ENCODE measurements around the gene UBALD2. TPM values are rescaled to one million over a fixed set of nuclear protein-coding genes. Genes with fewer than 3 reads are reported as not detected.

Gene UBALD2
- total and polyA plus RNA-seq, 2 of the 8 experiments (the other 6 are each of a cell fraction or from before 2014, with no cell fraction given): 17.8 to 22.6 TPM

DNA sequence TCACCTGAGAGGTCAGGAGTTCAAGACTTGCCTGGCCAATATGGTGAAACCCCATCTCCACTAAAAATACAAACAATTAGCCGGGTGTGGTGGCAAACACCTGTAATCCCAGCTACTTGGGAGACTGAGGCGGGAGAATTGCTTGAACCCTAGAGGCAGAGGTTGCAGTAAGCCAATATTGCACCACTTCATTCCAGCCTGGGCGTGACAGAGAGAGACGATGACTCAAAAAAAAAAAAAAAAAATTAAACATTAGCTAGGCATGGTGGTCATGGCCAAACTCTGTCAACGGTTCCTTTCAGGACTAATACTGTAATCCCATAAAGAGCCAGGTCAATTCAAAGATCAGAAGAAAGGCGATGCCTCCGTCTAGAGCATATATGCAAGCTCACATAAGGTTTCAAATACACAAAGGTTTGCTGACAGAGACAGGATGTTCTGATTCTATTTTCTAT, 27.3 kb upstream of the UBALD2 start:
- no peak overlapping the region for H2BK120ac ChIP-seq (replicated peaks; ENCODE audit: low read depth, low read length)
- no peak overlapping the region for H3K4ac ChIP-seq (replicated peaks; ENCODE audit: insufficient read length, low read depth, low read length)
- FAIRE-seq (no peak), DNase-seq (ENCODE audit: low read depth in 1 of 2, low spot score in 2 of 2) (no peak)
- H2AFZ ChIP-seq (ENCODE audit: low read length): no peak overlapping the region
- H3K9ac ChIP-seq (replicated peaks in 1 of 4; ENCODE audit: extremely low read depth in 1 of 4, low read depth in 3 of 4, low read length in 3 of 4): no peak overlapping the region
- no peaks in the 10 kb centered on the region for H4K20me1 ChIP-seq (replicated peaks in 1 of 2; ENCODE audit: control insufficient read depth in 1 of 2, insufficient read depth in 2 of 2, low read length in 2 of 2)
- H3K56ac ChIP-seq (replicated peaks; ENCODE audit: insufficient read length, low read depth, low read length): no peak overlapping the region
- no peaks in the 10 kb centered on the region for H3K79me1 ChIP-seq (ENCODE audit: low read depth, low read length)
- H2BK5ac ChIP-seq (ENCODE audit: low read depth, low read length): no peak overlapping the region
- no peak overlapping the region for H2BK20ac ChIP-seq (ENCODE audit: low read length)
- H2BK15ac ChIP-seq (ENCODE audit: low read length): no peak overlapping the region
- peaks cover 0 to 6% (median 4%) of the 10 kb centered on the region in 4 experiments; a peak in 5 of 7 replicates for H3K4me1 ChIP-seq (replicated peaks in 1 of 4; ENCODE audit: control insufficient read depth in 3 of 4, insufficient read depth in 4 of 4, low read length in 3 of 4)
- H3K27me3 ChIP-seq (replicated peaks in 1 of 4; ENCODE audit: control insufficient read depth in 3 of 4, extremely low read depth in 1 of 4, insufficient read depth in 3 of 4, low read length in 3 of 4): peaks cover 5 to 42% (median 31%) of the 10 kb centered on the region in 4 experiments
- ChIA-PET POLR2A (ENCODE audit: partially characterized antibody) (interaction anchor here (1.1 kb wide), 1 partner anchor 43 kb away, joined by 3 read pairs; no protein-coding TSS in a partner anchor), CTCF (ENCODE audit: partially characterized antibody) (interaction anchor here (0.5 to 2.4 kb wide), 7 partner anchors 35 to 434 kb away, joined by 3 to 19 read pairs (median 4); no protein-coding TSS in a partner anchor)
- H3K9me3 ChIP-seq (ENCODE audit: insufficient read depth in 2 of 2, low read depth in 1 of 2, low read length in 1 of 2): no peaks in the 10 kb centered on the region
- H4K5ac ChIP-seq (ENCODE audit: insufficient read length, low read depth, low read length): no peak overlapping the region
- H3K4me3 ChIP-seq (ENCODE audit: extremely low read depth in 1 of 4, insufficient read depth in 2 of 4, low read depth in 3 of 4, low read length in 4 of 4): no peak overlapping the region
- H2BK12ac ChIP-seq (ENCODE audit: low read depth, low read length): no peak overlapping the region
- H3K36me3 ChIP-seq (ENCODE audit: control insufficient read depth in 2 of 4, insufficient read depth in 4 of 4, low read length in 3 of 4): no peaks in the 10 kb centered on the region
- no peak overlapping the region for H3K14ac ChIP-seq (ENCODE audit: insufficient read length)
- no peak overlapping the region for H3K4me2 ChIP-seq (ENCODE audit: insufficient read depth in 1 of 2, low read depth in 2 of 2, low read length in 2 of 2)
- H4K8ac ChIP-seq (ENCODE audit: extremely low read depth, insufficient read depth, low read length): no peak overlapping the region
- no peak overlapping the region for H4K91ac ChIP-seq (replicated peaks; ENCODE audit: insufficient read length, low read length)
- no peak overlapping the region for H3K18ac ChIP-seq (ENCODE audit: extremely low read depth, low read length)
- WGBS, 2 experiments (ENCODE audit: extremely low coverage in 1 of 2, insufficient coverage in 1 of 2, insufficient read length in 1 of 2, insufficient replicate concordance in 2 of 2, low coverage in 1 of 2, low lambda C conversion rate in 2 of 2, missing lambda C conversion rate in 1 of 2): 86% methylated on average over 7 of the region's 7 CpGs; no CpG with 5 or more reads in 1 of the 2 experiments
- H2AK5ac ChIP-seq (ENCODE audit: low read depth, low read length): no peak overlapping the region
- H3K23ac ChIP-seq (ENCODE audit: insufficient read length): no peak overlapping the region
- H3K79me2 ChIP-seq (ENCODE audit: control insufficient read depth in 1 of 2, insufficient read depth in 2 of 2, low read length in 2 of 2): 0 out of 4 replicates have a peak, but pooled peaks cover 0 to 2% of the 10 kb centered on the region in 2 experiments
- H3K27ac ChIP-seq (ENCODE audit: low read depth, low read length): no peak overlapping the region
- peaks cover 11% of the 10 kb centered on the region for H3K23me2 ChIP-seq (ENCODE audit: low read depth, low read length)
- TF ChIP-seq BACH1 (IDR thresholded peaks at IDR 0.05; ENCODE audit: low read length) (no peak), ZNF274 (IDR thresholded peaks at IDR 0.05; ENCODE audit: borderline replicate concordance, extremely low read depth, low read length) (no peak), RFX5 (IDR thresholded peaks at IDR 0.05; ENCODE audit: borderline replicate concordance, low read depth, low read length) (no peak), SAP30 (IDR thresholded peaks at IDR 0.05; ENCODE audit: insufficient read depth, insufficient replicate concordance, low read length) (no peak), KDM4A (IDR thresholded peaks at IDR 0.05; ENCODE audit: low read depth, low read length, severe bottlenecking) (no peak), ASH2L (IDR thresholded peaks at IDR 0.05; ENCODE audit: low read length) (no peak), TBP (IDR thresholded peaks at IDR 0.05; ENCODE audit: low read depth, low read length) (no peak), SP4 (IDR thresholded peaks at IDR 0.05; ENCODE audit: low read length) (no peak), PHF8 (conservative IDR thresholded peaks at IDR 0.05; ENCODE audit: low read depth, low read length) (no peak), TEAD4 (IDR thresholded peaks at IDR 0.05; ENCODE audit: low read depth, low read length) (no peak)
- TF ChIP-seq, protein P1, sequence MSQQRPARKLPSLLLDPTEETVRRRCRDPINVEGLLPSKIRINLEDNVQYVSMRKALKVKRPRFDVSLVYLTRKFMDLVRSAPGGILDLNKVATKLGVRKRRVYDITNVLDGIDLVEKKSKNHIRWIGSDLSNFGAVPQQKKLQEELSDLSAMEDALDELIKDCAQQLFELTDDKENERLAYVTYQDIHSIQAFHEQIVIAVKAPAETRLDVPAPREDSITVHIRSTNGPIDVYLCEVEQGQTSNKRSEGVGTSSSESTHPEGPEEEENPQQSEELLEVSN (IDR thresholded peaks at IDR 0.05): no peak
- TF ChIP-seq, protein P2, sequence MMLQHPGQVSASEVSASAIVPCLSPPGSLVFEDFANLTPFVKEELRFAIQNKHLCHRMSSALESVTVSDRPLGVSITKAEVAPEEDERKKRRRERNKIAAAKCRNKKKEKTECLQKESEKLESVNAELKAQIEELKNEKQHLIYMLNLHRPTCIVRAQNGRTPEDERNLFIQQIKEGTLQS (IDR thresholded peaks at IDR 0.05; ENCODE audit: insufficient read depth, low read depth, low read length): no peak

Measured in H1 (cell line).